Mesodermal cell (in vitro differentiated cells): ENCODE data around the gene LAP3.

Experiments
- H3K27ac ChIP-seq: 2 replicates; pipeline ENCODE4 v1.7.0; 2013; ENCODE audit warnings: mild to moderate bottlenecking, low read depth, low read length, moderate library complexity; ENCODE audit not compliant: severe bottlenecking
- H3K36me3 ChIP-seq: 2 replicates; pipeline ENCODE4 v1.7.1; 2013; ENCODE audit warnings: mild to moderate bottlenecking, low read length, moderate library complexity; ENCODE audit not compliant: control insufficient read depth, insufficient read depth
- H3K4me1 ChIP-seq: one replicate; pipeline ENCODE4 v1.7.1; 2013; ENCODE audit warnings: mild to moderate bottlenecking, low read length; ENCODE audit not compliant: insufficient read depth, control insufficient read depth, poor library complexity, severe bottlenecking
- H3K4me3 ChIP-seq: 2 replicates; pipeline ENCODE4 v1.7.0; 2013; ENCODE audit warnings: low read length, control low read depth, mild to moderate bottlenecking; ENCODE audit not compliant: insufficient read depth, poor library complexity, severe bottlenecking; ENCODE audit errors: extremely low read depth
- H3K9me3 ChIP-seq: 2 replicates; pipeline ENCODE4 v1.7.1; 2013; ENCODE audit warnings: mild to moderate bottlenecking, low read length, moderate library complexity; ENCODE audit not compliant: control insufficient read depth
- WGBS, 2 experiments: methylation state at CpG; one replicate each; pipeline ENCODE4 v1.1.5; 2013; ENCODE audit warnings: missing lambda C conversion rate in 2 of 2; ENCODE audit not compliant: insufficient coverage in 2 of 2; 5-methylcytosine and 5-hydroxymethylcytosine counted together

LAP3 gene

DNA sequence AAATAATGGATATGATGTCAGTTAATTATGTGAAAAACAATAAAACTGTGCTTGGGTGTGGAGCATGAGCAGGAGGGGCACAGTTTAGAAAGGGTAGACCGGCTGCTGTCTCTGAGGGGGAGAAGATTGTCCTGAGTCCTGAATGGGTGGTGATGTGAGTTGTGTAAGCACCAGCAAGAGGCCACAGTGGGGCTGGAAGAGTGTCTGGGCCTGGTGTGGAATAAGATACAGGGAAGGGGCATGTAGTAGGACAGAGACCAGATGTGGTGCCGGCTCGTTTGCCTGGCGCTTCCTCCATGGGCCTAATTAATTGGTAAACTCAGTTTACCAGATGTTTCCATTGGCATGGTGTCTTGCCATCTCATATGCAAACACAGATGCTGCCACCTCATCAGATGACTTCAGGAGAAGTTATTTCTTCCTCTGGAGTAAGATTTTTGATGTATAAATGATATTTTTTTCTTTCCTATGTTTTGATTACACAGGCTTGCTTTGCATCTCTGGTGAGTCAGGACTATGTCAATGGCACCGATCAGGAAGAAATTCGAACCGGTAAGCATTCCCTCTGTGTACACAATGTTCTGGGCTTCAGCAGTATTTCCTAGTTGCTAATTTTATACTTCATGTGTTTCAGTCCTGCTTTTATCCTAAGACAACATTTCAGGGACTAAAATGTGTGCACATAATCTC lies 42.6 kb downstream of the LAP3 start:
- peaks cover 11% of the 10 kb centered on the region for H3K4me1 ChIP-seq
- no peaks in the 10 kb centered on the region for H3K9me3 ChIP-seq
- H3K4me3 ChIP-seq: no peak overlapping the region
- 90 to 98% methylated on average over 4 of the region's 7 CpGs for WGBS, 2 experiments
- H3K27ac ChIP-seq: no peak overlapping the region
- H3K36me3 ChIP-seq: peaks cover 83% of the 10 kb centered on the region

DNA sequence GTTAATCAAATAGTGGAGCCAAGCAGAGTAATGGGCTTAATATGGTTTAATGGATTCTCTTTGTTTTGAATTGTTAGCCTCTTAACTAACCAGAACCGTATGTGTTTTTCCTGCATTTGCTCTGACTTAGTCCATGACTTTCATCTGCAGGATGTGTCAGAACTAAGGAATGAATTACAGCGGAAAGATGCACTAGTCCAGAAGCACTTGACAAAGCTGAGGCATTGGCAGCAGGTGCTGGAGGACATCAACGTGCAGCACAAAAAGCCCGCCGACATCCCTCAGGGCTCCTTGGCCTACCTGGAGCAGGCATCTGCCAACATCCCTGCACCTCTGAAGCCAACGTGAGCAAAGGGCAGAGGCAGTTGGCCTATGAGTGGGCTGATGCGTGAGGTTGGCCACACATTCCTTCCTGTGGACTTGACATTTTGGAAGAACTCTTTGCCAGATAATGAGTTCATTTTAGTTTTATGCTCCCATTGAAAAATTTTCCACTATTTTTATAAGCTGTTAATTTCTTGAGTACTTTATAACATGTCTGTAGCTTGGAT lies 46.5 kb downstream of the LAP3 start:
- Histone ChIP-seq H3K9me3 (no peaks in the 10 kb centered on the region), H3K4me3 (no peak overlapping the region), H3K4me1 (no peaks in the 10 kb centered on the region), H3K36me3 (peaks cover 97% of the 10 kb centered on the region), H3K27ac (no peak overlapping the region)
- WGBS, 2 experiments: 97 to 98% methylated on average over 5 to 7 of the region's 7 CpGs

DNA sequence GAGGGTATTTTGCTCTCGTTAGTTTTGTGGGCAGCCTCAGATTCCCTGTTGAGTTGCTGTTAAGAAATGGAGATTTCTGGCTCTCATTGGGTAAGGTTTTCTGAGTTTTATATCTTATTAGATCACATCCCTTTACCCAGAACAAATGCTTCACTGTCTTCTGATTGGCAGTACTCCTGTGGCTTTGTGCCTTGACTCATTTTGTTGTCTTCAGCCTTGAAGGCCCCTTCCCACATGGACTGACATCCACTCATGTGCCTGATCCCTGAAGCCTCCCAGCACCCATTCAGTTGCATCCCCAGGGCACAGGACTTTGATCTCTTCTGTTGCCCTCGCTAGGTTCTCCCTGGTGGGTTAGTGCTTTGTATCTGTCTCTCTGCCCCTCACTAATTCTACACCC lies 47.8 kb downstream of the LAP3 start:
- no peaks in the 10 kb centered on the region for H3K9me3 ChIP-seq
- peaks cover 98% of the 10 kb centered on the region for H3K36me3 ChIP-seq
- H3K4me1 ChIP-seq: peaks cover 2% of the 10 kb centered on the region
- H3K27ac ChIP-seq: no peak overlapping the region
- no CpG with 5 or more reads among the region's 2 CpGs for WGBS, 2 experiments
- no peak overlapping the region for H3K4me3 ChIP-seq

DNA sequence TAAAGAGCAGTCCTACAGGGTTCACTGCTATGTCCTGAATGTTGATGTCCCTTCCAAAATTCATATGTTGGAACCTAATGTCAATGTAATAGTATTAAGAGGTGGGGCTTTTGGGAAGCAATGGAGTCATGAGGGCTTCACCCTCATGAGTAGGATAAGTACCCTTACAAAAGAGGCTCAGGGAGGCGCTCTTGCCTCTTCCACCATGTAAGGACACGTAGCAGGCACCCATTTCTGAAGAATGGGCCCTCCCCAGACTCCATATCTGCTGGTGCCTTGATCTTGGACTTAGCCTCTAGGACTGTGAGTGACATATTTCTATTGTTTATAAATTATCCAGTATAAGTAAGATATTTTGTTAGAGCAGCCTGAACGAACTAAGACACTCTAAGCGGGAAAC lies 53.2 kb downstream of the LAP3 start:
- Histone ChIP-seq H3K9me3 (no peaks in the 10 kb centered on the region), H3K36me3 (peaks cover 97% of the 10 kb centered on the region), H3K4me3 (no peak overlapping the region), H3K4me1 (peaks cover 2% of the 10 kb centered on the region), H3K27ac (no peak overlapping the region)
- WGBS, 2 experiments: 91 to 100% methylated on average over 3 to 4 of the region's 4 CpGs

DNA sequence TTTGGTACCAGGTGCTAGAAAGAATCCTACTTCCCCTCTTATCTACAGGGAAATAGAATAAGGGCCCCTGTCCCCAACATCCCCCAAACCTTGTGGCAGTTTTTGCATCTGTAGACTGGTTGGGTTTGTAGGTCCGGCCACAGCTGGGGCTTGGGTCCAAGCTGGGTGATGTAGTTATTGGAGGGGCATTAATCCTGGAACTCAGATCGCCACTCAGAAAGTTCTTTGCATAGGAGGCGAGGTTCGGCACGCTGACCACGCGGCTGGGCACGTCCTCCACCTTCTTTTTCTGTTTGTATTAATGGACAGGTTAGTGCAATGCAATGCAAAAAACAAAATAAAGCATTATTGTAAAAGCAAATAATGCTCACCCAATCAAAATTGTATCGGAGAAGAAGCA lies 56.6 kb downstream of the LAP3 start:
- Histone ChIP-seq H3K4me1 (peaks cover 2% of the 10 kb centered on the region), H3K36me3 (peaks cover 80% of the 10 kb centered on the region)
- 83 to 90% methylated on average over 2 to 6 of the region's 9 CpGs for WGBS, 2 experiments

DNA sequence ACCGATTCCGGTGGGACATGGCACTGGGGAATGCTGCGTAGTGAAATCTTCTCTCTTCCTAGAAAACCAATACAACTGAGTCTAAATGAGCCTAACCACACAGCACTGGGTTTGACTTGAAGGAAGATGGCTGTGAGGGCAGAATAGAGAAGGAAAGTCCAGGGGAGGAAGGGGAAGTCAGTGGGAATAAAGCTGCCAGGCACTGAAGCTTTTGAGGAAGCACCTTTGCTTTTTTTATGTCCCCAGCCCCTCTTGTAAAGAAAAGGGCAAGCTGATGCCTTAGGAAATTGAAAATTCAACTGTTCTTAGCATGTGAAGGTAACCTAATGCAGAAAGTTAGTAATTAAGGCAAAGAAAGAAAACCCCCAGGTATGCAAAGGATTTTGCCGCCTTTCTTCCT lies 58.1 kb downstream of the LAP3 start:
- H3K9me3 ChIP-seq: no peaks in the 10 kb centered on the region
- no peaks in the 10 kb centered on the region for H3K4me1 ChIP-seq
- H3K27ac ChIP-seq: no peak overlapping the region
- no CpG with 5 or more reads among the region's 4 CpGs for WGBS, 2 experiments
- H3K4me3 ChIP-seq: no peak overlapping the region
- H3K36me3 ChIP-seq: peaks cover 74% of the 10 kb centered on the region

More for the DNA sequence above, 56.6 kb downstream of the LAP3 start:
- no peak overlapping the region for H3K4me3 ChIP-seq
- H3K27ac ChIP-seq: no peak overlapping the region
- no peaks in the 10 kb centered on the region for H3K9me3 ChIP-seq

DNA sequence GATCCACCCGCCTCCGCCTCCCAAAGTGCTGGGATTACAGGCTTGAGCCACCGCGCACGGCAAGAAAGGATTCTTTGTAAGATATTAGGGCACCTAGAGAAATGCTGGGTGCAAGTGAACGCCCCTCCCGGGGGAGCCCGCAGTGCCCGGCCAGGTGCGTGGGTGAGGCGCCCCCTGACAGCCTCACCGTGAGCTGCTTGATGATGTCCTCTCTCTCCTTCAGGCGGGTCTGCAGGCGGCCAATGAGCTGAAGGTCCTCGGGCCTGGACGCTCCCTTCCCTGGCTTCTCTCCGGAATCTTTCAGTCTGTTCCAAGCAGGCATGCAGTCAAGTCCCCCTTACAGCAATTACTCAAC lies 59.3 kb downstream of the LAP3 start:
- H3K27ac ChIP-seq: no peak overlapping the region
- 86 to 90% methylated on average over 12 to 13 of the region's 17 CpGs for WGBS, 2 experiments
- no peak overlapping the region for H3K4me3 ChIP-seq
- H3K9me3 ChIP-seq: no peaks in the 10 kb centered on the region
- no peaks in the 10 kb centered on the region for H3K4me1 ChIP-seq
- peaks cover 62% of the 10 kb centered on the region for H3K36me3 ChIP-seq

DNA sequence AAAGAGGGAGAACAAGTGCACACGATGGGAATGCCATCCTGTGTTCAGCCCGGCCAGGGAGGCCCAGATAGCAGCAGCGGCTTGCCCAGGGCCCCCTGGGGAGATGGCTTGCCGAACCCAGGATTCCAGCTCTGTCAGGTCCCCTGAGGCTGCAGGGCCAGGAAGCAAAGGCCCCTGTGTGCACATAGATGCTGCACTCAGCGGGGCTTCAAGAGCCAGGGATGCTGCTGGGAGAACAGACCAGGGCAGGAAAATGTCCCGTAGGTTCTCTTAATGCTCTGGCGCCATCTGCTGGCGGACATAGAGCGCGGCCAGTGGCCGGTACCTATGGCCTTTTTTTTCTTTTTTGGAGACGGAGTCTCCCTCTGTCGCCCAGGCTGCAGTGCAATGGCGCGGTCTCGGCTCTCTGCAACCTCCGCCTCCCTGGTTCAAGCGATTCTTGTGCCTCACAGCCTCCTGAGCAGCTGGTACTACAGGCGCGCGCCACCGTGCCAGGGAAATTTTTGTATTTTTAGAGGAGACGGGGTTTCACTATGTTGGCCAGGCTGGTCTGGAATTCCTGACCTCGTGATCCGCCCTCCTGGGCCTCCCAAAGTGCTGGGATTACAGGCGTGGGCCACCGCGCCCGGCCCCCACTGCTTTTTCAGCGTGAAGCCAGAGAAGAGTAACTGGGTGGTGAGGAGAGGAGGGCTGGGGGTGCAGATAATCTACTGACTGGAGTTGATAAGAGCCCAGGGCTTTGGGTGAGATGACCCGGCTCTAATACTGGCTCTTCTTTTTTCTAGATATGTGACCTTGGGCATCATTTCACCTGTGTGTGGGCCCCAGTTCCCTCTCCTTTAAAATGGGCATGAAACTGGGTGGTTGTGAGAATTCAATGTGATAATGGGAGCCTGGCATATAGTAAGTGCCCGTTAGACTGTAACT lies 60.0 kb downstream of the LAP3 start:
- H3K36me3 ChIP-seq: peaks cover 56% of the 10 kb centered on the region
- no peak overlapping the region for H3K27ac ChIP-seq
- H3K4me3 ChIP-seq: no peak overlapping the region
- 55 to 62% methylated on average over 24 to 28 of the region's 32 CpGs for WGBS, 2 experiments
- H3K9me3 ChIP-seq: no peaks in the 10 kb centered on the region
- H3K4me1 ChIP-seq: no peaks in the 10 kb centered on the region

DNA sequence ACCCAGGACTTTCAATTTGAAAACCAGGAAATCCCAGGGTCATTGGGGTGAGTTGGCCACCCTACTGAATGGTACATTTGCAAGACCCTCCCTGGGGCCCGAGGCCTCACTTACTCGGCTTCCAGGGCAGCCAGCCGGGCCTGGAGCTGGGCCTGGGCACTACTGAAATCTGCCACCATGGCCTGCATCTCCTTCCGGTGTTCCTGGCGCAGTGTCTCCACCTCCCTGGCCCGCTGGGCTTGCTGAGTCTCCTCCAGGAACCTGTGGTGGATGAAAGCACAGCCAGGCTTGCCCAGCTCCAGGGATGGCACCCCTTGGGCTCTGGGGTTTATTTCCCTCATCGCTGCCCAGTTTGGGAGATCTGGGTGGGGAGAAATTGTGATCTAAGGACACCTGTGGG lies 62.1 kb downstream of the LAP3 start:
- Histone ChIP-seq H3K4me1 (no peaks in the 10 kb centered on the region), H3K36me3 (peaks cover 35% of the 10 kb centered on the region), H3K9me3 (no peaks in the 10 kb centered on the region), H3K4me3 (no peak overlapping the region), H3K27ac (no peak overlapping the region)
- 88 to 94% methylated on average over 7 of the region's 7 CpGs for WGBS, 2 experiments

DNA sequence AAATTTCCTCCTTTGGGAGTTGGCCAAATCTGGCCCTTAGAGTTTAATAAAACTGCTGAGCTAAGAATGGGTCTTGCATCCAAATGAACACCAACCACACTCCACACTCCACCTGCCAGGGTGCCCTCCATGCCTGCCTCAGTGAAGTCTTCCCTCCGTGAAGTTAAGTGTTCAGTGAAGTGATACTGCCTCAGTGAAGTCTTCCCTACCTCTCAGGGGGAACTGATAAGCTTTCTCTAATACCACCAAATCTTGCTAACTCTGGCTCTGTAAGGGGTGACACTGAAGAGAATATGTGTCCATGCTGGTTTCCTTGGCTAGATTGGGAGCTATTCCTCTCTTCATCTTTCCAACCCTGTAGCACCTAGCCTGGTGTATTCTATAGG lies 65.4 kb downstream of the LAP3 start:
- Histone ChIP-seq H3K36me3 (peaks cover 18% of the 10 kb centered on the region), H3K27ac (no peak overlapping the region), H3K9me3 (no peaks in the 10 kb centered on the region), H3K4me1 (no peaks in the 10 kb centered on the region), H3K4me3 (no peak overlapping the region)
- 100% methylated on average over 1 of the region's 1 CpG; no CpG with 5 or more reads in 1 of the 2 experiments for WGBS, 2 experiments
